Placental epithelial cell (primary cell): ENCODE measurements around the gene SCYL3. TPM values are rescaled to one million over a fixed set of nuclear protein-coding genes. Genes with fewer than 3 reads are reported as not detected.

Experiments used
- small RNA-seq: library from RNA; depleted of rRNA; stranded (forward); fragments of <200 nt; gene quantifications from one replicate; pipeline ENCODE3, GENCODE V24; 2012
- total RNA-seq: library from RNA; depleted of rRNA; stranded (reverse); fragments of >200 nt; gene quantifications from 2 replicates; pipeline ENCODE4 v1.2.3, GENCODE V29; 2012

SCYL3 gene, protein sequence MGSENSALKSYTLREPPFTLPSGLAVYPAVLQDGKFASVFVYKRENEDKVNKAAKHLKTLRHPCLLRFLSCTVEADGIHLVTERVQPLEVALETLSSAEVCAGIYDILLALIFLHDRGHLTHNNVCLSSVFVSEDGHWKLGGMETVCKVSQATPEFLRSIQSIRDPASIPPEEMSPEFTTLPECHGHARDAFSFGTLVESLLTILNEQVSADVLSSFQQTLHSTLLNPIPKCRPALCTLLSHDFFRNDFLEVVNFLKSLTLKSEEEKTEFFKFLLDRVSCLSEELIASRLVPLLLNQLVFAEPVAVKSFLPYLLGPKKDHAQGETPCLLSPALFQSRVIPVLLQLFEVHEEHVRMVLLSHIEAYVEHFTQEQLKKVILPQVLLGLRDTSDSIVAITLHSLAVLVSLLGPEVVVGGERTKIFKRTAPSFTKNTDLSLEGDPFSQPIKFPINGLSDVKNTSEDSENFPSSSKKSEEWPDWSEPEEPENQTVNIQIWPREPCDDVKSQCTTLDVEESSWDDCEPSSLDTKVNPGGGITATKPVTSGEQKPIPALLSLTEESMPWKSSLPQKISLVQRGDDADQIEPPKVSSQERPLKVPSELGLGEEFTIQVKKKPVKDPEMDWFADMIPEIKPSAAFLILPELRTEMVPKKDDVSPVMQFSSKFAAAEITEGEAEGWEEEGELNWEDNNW
- 13.7 and 16.3 TPM in 2 replicates for total RNA-seq

DNA sequence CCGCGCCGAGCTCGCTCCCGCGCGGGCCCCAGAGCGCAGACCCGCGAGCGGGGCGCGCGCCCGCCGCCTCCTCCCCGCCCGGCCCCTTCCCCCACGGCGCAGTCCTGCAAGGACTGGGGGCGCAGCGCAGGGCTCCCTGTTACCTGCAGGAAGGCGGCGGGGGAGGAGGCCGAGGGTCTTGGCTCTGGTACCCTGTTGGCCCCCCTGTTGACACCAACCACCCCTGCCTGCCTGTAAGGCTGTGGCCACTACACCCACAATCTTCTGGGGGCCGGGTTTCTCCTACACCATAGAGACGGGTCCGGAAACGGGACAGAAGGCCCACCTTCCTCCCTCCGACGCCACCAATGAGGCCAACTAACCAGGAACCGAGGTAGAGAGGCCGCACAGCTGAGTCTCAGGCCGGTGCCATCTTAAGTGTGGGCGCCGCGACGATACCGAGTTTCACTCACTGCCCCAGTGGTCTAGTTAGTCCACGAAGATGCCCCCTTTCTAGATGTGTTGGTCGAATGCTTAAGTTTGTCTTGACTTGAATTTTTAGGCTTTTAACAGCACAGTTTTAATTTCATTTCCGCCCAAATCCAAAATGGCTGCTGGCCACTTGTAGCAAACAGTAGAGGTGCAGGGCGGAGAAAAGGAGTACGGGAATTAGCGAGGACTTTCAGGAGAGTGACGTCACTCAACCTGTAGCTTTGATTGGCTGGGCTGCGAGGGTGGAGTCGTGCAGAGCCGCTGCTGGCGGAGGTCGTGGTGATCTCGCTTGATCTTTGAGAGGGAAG lies at the start of gene SCYL3:
Gene SCYL3 (minus strand): TSS at position 252 of the 779 bp plus-strand sequence. CDS start 5,056 bp downstream, outside the sequence.

Small RNAs within 50 kb of the gene (small RNA-seq; reads per million reads assigned to genes)
- not detected for gene RN7SL333P

Other genes starting within 250 kb of the SCYL3 start
- gene SELL, start 182.3 kb downstream of the SCYL3 start, total RNA-seq = 0.39 TPM in 1 of 2 replicates, not detected in the other
- not detected in 2 replicates for gene SELE, start 159.8 kb downstream of the SCYL3 start, total RNA-seq
- 8.9 and 9.4 TPM in 2 replicates for gene METTL18, start 99.0 kb downstream of the SCYL3 start, total RNA-seq
- 44.9 and 60.9 TPM in 2 replicates for gene KIFAP3, start 180.8 kb upstream of the SCYL3 start, total RNA-seq